GM19099 (cell line): ENCODE measurements around the gene PHETA1.

Experiments used
- POLR2A ChIP-seq: IDR thresholded peaks from 3 replicates; pipeline ENCODE4 v1.6.1; 2011; ENCODE audit warnings: low read depth; ENCODE audit not compliant: insufficient read length; ENCODE audit errors: extremely low read depth

Gene PHETA1

GRCh38 chr12:111330800-111331752, 37.8 kb downstream of the PHETA1 start:
- no peak for TF ChIP-seq POLR2A

GRCh38 chr12:111328138-111328537, 40.8 kb downstream of the PHETA1 start:
- TF ChIP-seq POLR2A, result no peak

GRCh38 chr12:111327474-111327873, 41.4 kb downstream of the PHETA1 start:
- no peak for TF ChIP-seq POLR2A

- TF ChIP-seq POLR2A, result no peak
These were observed 46.3 kb downstream of the PHETA1 start for GRCh38 chr12:111322336-111323250.

- TF ChIP-seq POLR2A, result no peak
These were observed 47.6 kb downstream of the PHETA1 start for GRCh38 chr12:111321317-111321716.

GRCh38 chr12:111320258-111321050, 48.4 kb downstream of the PHETA1 start:
- TF ChIP-seq POLR2A, result no peak

GRCh38 chr12:111319600-111320257, 49.2 kb downstream of the PHETA1 start:
- TF ChIP-seq POLR2A, result no peak

GRCh38 chr12:111318450-111318849, 50.4 kb downstream of the PHETA1 start:
- no peak for TF ChIP-seq POLR2A

GRCh38 chr12:111316671-111317070, 52.2 kb downstream of the PHETA1 start:
- TF ChIP-seq POLR2A, result no peak

- no peak for TF ChIP-seq POLR2A
These were observed 53.8 kb downstream of the PHETA1 start for GRCh38 chr12:111314953-111315539.

- TF ChIP-seq POLR2A, result no peak
These were observed 55.0 kb downstream of the PHETA1 start for GRCh38 chr12:111313833-111314259.

GRCh38 chr12:111312708-111313107, 56.2 kb downstream of the PHETA1 start:
- TF ChIP-seq POLR2A, result no peak

- TF ChIP-seq POLR2A, result no peak
These were observed 56.9 kb downstream of the PHETA1 start for GRCh38 chr12:111312016-111312415.

- TF ChIP-seq POLR2A, result no peak
These were observed 57.9 kb downstream of the PHETA1 start for GRCh38 chr12:111311011-111311410.
